Erythroblast (primary cell): ENCODE measurements around the gene YWHAG.

Source experiments
- GATA1 ChIP-seq: IDR thresholded peaks from 2 replicates; pipeline ENCODE4 v1.6.1; 2011; ENCODE audit warnings: low read depth, mild to moderate bottlenecking, control low read depth, low read length, moderate library complexity
- POLR2A ChIP-seq: IDR thresholded peaks from 2 replicates; pipeline ENCODE4 v1.6.1; 2011; ENCODE audit warnings: mild to moderate bottlenecking, low read length

- TF ChIP-seq POLR2A (no peak), GATA1 (no peak)
Observed at GRCh38 chr7:76342222-76342621, 16.6 kb downstream of the YWHAG start.
